Peyer's patch (tissue), 4 donors: Measurements from ENCODE around the gene GID8. TPM values are rescaled to one million over a fixed set of nuclear protein-coding genes. Genes with fewer than 3 reads are reported as not detected.

Experiments used
- DNase-seq, 3 donors: peaks; one replicate each; pipeline ENCODE4 v3.0.0-alpha.2; 2017 to 2019
- H3K27ac ChIP-seq, 4 donors: fragments of 200-600 bp; sonication (generic); one replicate each; pipeline ENCODE4 v1.5.1; 2016 to 2019
- H3K27me3 ChIP-seq, 2 donors: fragments of 200-600 bp; sonication (generic); one replicate each; pipeline ENCODE4 v1.5.1; 2019
- H3K36me3 ChIP-seq, 3 donors: fragments of 200-600 bp; sonication (generic); one replicate each; pipeline ENCODE4 v1.5.1; 2016 to 2019
- H3K4me1 ChIP-seq, 4 donors: fragments of 200-600 bp; sonication (generic); one replicate each; pipeline ENCODE4 v1.5.1; 2016 to 2019
- H3K4me3 ChIP-seq, 4 donors: fragments of 200-600 bp; sonication (generic); 1 replicate in 3 of 4; 2 replicates in 1 of 4; pipeline ENCODE4 v1.5.1; 2016 to 2019; ENCODE audit warnings: mild to moderate bottlenecking in 1 of 4
- H3K9me3 ChIP-seq, 4 donors: fragments of 200-600 bp; sonication (generic); one replicate each; pipeline ENCODE4 v1.5.1; 2016 to 2019; ENCODE audit warnings: mild to moderate bottlenecking in 1 of 4
- POLR2A ChIP-seq, 2 donors: fragments of 450-650 bp; IDR thresholded peaks; one replicate each; pipeline ENCODE4 v1.5.1; 2017; ENCODE audit warnings: antibody characterized with exemption in 2 of 2, mild to moderate bottlenecking in 2 of 2, moderate library complexity in 2 of 2
- total RNA-seq, 4 donors: library from RNA; depleted of rRNA; stranded (reverse); fragments of >200 nt; gene quantifications; one replicate each; pipeline ENCODE4 v1.1.0, GENCODE V29; 2016
- TF ChIP-seq, protein P1 (sequence below), 6 experiments: fragments of 450-650 bp in 4 of 6; fragments of 200-600 bp in 2 of 6; sonication (generic) in 1 of 6; IDR thresholded peaks; one replicate each; pipeline ENCODE4 v1.5.1; 2017 to 2019; ENCODE audit warnings: antibody characterized with exemption in 6 of 6, mild to moderate bottlenecking in 3 of 6, moderate library complexity in 1 of 6

Gene GID8
- 10 to 100 TPM; 22.3 to 26.5 (median 24.0) TPM for total RNA-seq

- peak within 1 kb of the TSS; percentile 82 to 98 (median 92) for H3K27ac ChIP-seq
- TF ChIP-seq, protein P1, sequence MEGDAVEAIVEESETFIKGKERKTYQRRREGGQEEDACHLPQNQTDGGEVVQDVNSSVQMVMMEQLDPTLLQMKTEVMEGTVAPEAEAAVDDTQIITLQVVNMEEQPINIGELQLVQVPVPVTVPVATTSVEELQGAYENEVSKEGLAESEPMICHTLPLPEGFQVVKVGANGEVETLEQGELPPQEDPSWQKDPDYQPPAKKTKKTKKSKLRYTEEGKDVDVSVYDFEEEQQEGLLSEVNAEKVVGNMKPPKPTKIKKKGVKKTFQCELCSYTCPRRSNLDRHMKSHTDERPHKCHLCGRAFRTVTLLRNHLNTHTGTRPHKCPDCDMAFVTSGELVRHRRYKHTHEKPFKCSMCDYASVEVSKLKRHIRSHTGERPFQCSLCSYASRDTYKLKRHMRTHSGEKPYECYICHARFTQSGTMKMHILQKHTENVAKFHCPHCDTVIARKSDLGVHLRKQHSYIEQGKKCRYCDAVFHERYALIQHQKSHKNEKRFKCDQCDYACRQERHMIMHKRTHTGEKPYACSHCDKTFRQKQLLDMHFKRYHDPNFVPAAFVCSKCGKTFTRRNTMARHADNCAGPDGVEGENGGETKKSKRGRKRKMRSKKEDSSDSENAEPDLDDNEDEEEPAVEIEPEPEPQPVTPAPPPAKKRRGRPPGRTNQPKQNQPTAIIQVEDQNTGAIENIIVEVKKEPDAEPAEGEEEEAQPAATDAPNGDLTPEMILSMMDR (IDR thresholded peaks at IDR 0.05), result no peak
- peak in 1 of 2 donors; percentile 15 for TF ChIP-seq POLR2A (IDR thresholded peaks at IDR 0.05)
- peaks cover 0 to 28% (median 16%) of the 10 kb centered on the region in 4 donors for H3K4me1 ChIP-seq
- H3K36me3 ChIP-seq, result peaks cover 0 to 29% (median 0%) of the 10 kb centered on the region in 3 donors
- H3K4me3 ChIP-seq, result peak within 1 kb of the TSS; percentile 84 to 96 (median 92)
- no peaks in the 10 kb centered on the region for H3K9me3 ChIP-seq
- DNase-seq, result peak; percentile 58 to 75 (median 74)
- no peaks in the 10 kb centered on the region for H3K27me3 ChIP-seq
Observed at GRCh38 chr20:62938105-62938888, at the start of gene GID8. TSS of gene GID8 (plus strand) at chr20:62938147. CDS start at chr20:62941503, 3,356 bp downstream.

DNA sequence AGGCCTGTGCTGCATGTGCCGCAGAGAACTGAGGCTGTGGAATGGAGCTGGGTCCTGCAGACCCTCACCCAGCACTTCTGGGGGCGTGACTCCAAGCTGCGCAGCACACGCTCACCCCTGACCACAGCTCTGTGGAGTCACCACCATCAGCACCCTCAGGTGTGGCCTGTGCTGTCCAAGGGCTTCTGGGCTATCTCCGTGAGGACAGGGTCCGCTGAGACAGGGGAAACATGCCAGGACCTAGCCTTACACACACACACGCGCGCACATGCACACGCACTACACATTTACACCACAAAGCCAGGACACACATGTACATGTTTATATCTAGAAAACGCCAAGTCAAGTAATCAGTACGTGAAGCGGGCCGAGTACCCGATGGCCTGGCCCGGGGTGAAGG, 49.5 kb upstream of the GID8 start:
- Histone ChIP-seq H3K4me1 (no peaks in the 10 kb centered on the region), H3K27ac (no peak overlapping the region), H3K36me3 (peaks cover 0 to 68% (median 4%) of the 10 kb centered on the region in 3 donors), H3K9me3 (no peaks in the 10 kb centered on the region), H3K4me3 (no peak overlapping the region), H3K27me3 (no peaks in the 10 kb centered on the region)
- TF ChIP-seq POLR2A (IDR thresholded peaks at IDR 0.05), result no peak
- TF ChIP-seq, protein P1 (IDR thresholded peaks at IDR 0.05), result no peak
- no peak for DNase-seq

DNA sequence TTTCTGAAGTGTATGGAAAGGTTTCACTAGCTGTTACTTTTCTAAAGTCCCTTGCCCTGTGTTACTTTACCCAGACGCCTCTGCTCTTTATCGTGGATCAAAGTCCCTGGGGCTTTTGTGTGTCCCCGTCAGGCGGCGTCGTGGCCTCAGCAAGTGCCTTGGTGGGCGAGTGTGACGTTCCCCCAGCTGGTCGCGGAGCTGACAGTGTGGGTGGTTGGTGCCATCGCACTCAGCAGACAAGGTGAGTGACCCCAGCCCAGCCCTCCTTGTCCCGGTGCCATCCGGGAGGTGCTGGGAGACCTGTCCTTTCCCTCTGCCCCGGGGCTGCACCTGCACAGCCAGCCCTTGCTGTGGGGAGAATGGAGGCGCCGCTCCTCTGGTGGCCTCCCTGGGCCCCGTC, 49.0 kb upstream of the GID8 start:
- Histone ChIP-seq H3K27ac (no peak overlapping the region), H3K9me3 (no peaks in the 10 kb centered on the region), H3K4me3 (no peak overlapping the region), H3K4me1 (no peaks in the 10 kb centered on the region), H3K36me3 (peaks cover 0 to 73% (median 4%) of the 10 kb centered on the region in 3 donors), H3K27me3 (no peaks in the 10 kb centered on the region)
- TF ChIP-seq, protein P1 (IDR thresholded peaks at IDR 0.05), result no peak
- no peak for TF ChIP-seq POLR2A (IDR thresholded peaks at IDR 0.05)
- no peak for DNase-seq

DNA sequence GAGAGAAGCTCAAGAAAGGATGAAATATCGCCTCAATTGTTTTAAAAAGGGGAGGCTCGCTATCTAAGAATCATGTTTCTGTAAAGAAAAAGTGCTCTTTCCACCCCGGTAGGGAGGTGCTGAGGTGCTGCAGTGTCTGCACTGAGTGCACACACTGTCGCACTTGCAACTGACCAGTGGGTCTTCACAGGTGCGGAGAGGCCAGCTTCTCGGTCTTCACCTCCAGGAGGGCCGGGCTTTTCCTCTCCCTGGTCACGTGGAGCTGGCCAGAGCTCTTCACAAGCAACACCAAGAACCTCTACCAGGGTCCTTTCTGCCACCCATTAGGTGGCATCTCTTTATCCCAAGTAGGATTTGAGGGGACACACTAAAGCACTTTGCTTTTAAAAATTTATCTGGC, 48.5 kb upstream of the GID8 start:
- peaks cover 0 to 78% (median 4%) of the 10 kb centered on the region in 3 donors for H3K36me3 ChIP-seq

DNA sequence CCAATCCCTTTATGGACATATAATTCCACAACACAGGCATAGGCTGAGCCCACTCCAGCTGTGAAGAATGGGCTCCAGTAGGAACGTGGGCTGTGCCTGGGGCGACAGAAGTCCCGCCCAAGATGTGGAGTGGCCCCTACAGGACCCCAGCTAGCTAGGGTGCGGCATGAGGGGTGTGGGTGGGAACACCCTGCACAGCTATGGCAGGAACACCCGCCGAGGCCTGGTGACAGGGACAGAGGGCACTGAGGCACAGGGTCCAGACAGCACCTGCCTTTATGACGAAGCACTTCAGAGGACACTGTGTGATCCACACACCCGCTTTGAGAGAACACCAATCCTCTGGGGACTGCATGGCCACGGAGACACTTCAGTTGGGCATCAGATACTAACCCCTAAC, 48.1 kb upstream of the GID8 start:
- no peaks in the 10 kb centered on the region for H3K9me3 ChIP-seq
- DNase-seq, result no peak
- H3K36me3 ChIP-seq, result peaks cover 0 to 83% (median 4%) of the 10 kb centered on the region in 3 donors
- no peaks in the 10 kb centered on the region for H3K27me3 ChIP-seq
- H3K4me3 ChIP-seq, result no peak overlapping the region
- TF ChIP-seq, protein P1 (IDR thresholded peaks at IDR 0.05), result no peak
- TF ChIP-seq POLR2A (IDR thresholded peaks at IDR 0.05), result no peak
- H3K4me1 ChIP-seq, result no peaks in the 10 kb centered on the region
- no peak overlapping the region for H3K27ac ChIP-seq

More for the DNA sequence above, 48.5 kb upstream of the GID8 start:
- no peak for TF ChIP-seq POLR2A (IDR thresholded peaks at IDR 0.05)
- TF ChIP-seq, protein P1 (IDR thresholded peaks at IDR 0.05), result no peak
- Histone ChIP-seq H3K9me3 (no peaks in the 10 kb centered on the region), H3K4me1 (no peaks in the 10 kb centered on the region), H3K27me3 (no peaks in the 10 kb centered on the region), H3K4me3 (no peak overlapping the region), H3K27ac (no peak overlapping the region)
- DNase-seq, result no peak
